ENCODE measurements around the gene ARHGAP22.

DNA sequence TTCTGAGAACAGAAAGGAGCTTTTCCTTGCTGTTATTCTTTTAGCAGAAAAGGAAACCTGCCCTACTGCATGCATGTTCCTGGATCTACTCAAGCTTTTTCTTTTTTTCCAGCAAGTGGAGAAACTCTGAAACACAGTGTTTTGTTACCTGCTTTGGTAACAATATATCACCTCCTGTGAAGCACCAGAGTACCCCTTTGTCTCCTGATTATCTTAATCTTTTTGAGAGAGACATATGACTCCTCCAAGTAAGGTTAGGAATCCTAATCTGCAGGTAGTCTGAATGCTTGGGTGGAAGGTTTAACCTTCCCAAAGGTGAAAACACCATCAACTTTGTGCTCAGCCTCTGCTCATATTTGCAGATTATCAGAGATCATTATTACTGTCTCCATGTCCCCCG is 205.3 kb downstream of the ARHGAP22 start:
- TF ChIP-seq POLR2AphosphoS5 (IDR thresholded peaks at IDR 0.05) (no peak), RAD21 (conservative IDR thresholded peaks at IDR 0.05) (no peak), EZH2 (IDR thresholded peaks at IDR 0.05; ENCODE audit: borderline replicate concordance, insufficient read depth, low read length, poor library complexity, severe bottlenecking) (no peak), EP300 (conservative IDR thresholded peaks at IDR 0.05; ENCODE audit: poor library complexity, severe bottlenecking) (no peak), MXI1 (conservative IDR thresholded peaks at IDR 0.05; ENCODE audit: poor library complexity, severe bottlenecking) (no peak), TAF1 (IDR thresholded peaks at IDR 0.05; ENCODE audit: low read depth) (no peak), SMC3 (conservative IDR thresholded peaks at IDR 0.05; ENCODE audit: poor library complexity) (no peak)
- TF ChIP-seq, protein P1, sequence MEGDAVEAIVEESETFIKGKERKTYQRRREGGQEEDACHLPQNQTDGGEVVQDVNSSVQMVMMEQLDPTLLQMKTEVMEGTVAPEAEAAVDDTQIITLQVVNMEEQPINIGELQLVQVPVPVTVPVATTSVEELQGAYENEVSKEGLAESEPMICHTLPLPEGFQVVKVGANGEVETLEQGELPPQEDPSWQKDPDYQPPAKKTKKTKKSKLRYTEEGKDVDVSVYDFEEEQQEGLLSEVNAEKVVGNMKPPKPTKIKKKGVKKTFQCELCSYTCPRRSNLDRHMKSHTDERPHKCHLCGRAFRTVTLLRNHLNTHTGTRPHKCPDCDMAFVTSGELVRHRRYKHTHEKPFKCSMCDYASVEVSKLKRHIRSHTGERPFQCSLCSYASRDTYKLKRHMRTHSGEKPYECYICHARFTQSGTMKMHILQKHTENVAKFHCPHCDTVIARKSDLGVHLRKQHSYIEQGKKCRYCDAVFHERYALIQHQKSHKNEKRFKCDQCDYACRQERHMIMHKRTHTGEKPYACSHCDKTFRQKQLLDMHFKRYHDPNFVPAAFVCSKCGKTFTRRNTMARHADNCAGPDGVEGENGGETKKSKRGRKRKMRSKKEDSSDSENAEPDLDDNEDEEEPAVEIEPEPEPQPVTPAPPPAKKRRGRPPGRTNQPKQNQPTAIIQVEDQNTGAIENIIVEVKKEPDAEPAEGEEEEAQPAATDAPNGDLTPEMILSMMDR (IDR thresholded peaks at IDR 0.05; ENCODE audit: poor library complexity, severe bottlenecking), result no peak
- TF ChIP-seq, protein P2, sequence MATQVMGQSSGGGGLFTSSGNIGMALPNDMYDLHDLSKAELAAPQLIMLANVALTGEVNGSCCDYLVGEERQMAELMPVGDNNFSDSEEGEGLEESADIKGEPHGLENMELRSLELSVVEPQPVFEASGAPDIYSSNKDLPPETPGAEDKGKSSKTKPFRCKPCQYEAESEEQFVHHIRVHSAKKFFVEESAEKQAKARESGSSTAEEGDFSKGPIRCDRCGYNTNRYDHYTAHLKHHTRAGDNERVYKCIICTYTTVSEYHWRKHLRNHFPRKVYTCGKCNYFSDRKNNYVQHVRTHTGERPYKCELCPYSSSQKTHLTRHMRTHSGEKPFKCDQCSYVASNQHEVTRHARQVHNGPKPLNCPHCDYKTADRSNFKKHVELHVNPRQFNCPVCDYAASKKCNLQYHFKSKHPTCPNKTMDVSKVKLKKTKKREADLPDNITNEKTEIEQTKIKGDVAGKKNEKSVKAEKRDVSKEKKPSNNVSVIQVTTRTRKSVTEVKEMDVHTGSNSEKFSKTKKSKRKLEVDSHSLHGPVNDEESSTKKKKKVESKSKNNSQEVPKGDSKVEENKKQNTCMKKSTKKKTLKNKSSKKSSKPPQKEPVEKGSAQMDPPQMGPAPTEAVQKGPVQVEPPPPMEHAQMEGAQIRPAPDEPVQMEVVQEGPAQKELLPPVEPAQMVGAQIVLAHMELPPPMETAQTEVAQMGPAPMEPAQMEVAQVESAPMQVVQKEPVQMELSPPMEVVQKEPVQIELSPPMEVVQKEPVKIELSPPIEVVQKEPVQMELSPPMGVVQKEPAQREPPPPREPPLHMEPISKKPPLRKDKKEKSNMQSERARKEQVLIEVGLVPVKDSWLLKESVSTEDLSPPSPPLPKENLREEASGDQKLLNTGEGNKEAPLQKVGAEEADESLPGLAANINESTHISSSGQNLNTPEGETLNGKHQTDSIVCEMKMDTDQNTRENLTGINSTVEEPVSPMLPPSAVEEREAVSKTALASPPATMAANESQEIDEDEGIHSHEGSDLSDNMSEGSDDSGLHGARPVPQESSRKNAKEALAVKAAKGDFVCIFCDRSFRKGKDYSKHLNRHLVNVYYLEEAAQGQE (IDR thresholded peaks at IDR 0.05; ENCODE audit: borderline replicate concordance), result no peak

Data from neural cell (in vitro differentiated cells).